A549 (cell line): Measurements from ENCODE around the gene NSMCE3. TPM values are rescaled to one million over a fixed set of nuclear protein-coding genes. Genes with fewer than 3 reads are reported as not detected.

ENCODE experiments used
- ATAC-seq, 2 experiments: fragments of 200-7000 bp in 1 of 2; fragments of >200 bp in 1 of 2; cut with Nextera tagmentation in 1 of 2; cut with Tn5 transposase in 1 of 2; 3 replicates each; pipeline versions ENCODE4 v1.8.0 to v1.9.1; 2018 to 2020; ENCODE audit warnings: mild to moderate bottlenecking in 1 of 2, moderate library complexity in 1 of 2
- CTCF ChIA-PET: fragments of 300-600 bp; sonication (Branson Sonifier 250); formaldehyde crosslinking; extraction: SDS; loops from one replicate; lab custom pipeline; 2021; ENCODE audit warnings: antibody characterized with exemption, inconsistent platforms; lab: Yijun Ruan, JAX
- POLR2A ChIA-PET: fragments of 350-600 bp; formaldehyde crosslinking; extraction: SDS; loops from one replicate; lab custom pipeline; 2021; ENCODE audit warnings: antibody characterized with exemption, inconsistent platforms; lab: Yijun Ruan, JAX
- DNase-seq, 2 experiments: peaks; one replicate each; pipeline versions ENCODE4 v3.0.0 to v3.0.0-alpha.2; 2011 to 2016; ENCODE audit warnings: low read depth in 1 of 2, low spot score in 1 of 2
- FAIRE-seq: peaks from 2 replicates; lab custom pipeline; 2011; peaks lifted over from hg19 to GRCh38; lab: Jason Lieb, UNC
- H3K27ac ChIP-seq, 2 experiments: fragments of >200 bp; sonication (Bioruptor Twin); formaldehyde crosslinking; 3 replicates each; pipeline ENCODE4 v1.5.1; 2016 to 2017
- H3K4me1 ChIP-seq: fragments of >200 bp; sonication (Bioruptor Twin); formaldehyde crosslinking; 3 replicates; pipeline ENCODE4 v1.6.1; 2016
- H3K4me2 ChIP-seq: fragments of >200 bp; sonication (Bioruptor Twin); formaldehyde crosslinking; 3 replicates; pipeline ENCODE4 v1.6.1; 2016
- H3K4me3 ChIP-seq: fragments of >200 bp; sonication (Bioruptor Twin); formaldehyde crosslinking; 3 replicates; pipeline ENCODE4 v1.5.1; 2016
- H3K9me3 ChIP-seq: fragments of >200 bp; sonication (Bioruptor Twin); formaldehyde crosslinking; 3 replicates; pipeline ENCODE4 v1.6.1; 2016
- ATOH8 ChIP-seq: fragments of 250-450 bp; sonication (Bioruptor Pico); IDR thresholded peaks from 2 replicates; pipeline ENCODE4 v1.5.0; 2020; ENCODE audit warnings: low read depth, mild to moderate bottlenecking, moderate library complexity
- BCL3 ChIP-seq: fragments of >200 bp; sonication (Bioruptor Twin); formaldehyde crosslinking; IDR thresholded peaks from 3 replicates; pipeline ENCODE4 v1.6.1; 2016
- CHD2 ChIP-seq: fragments of 150-350 bp; IDR thresholded peaks from 2 replicates; pipeline ENCODE4 v1.6.1; 2014; ENCODE audit warnings: low read length; ENCODE audit not compliant: partially characterized antibody
- CHD4 ChIP-seq: fragments of 200-600 bp; sonication (generic); IDR thresholded peaks from 2 replicates; pipeline ENCODE4 v1.6.1; 2016; ENCODE audit warnings: antibody characterized with exemption, mild to moderate bottlenecking, borderline replicate concordance
- EHF ChIP-seq: fragments of 250-450 bp; sonication (Bioruptor Pico); IDR thresholded peaks from 2 replicates; pipeline ENCODE4 v1.5.0; 2020; ENCODE audit warnings: mild to moderate bottlenecking
- EP300 ChIP-seq, 2 experiments: fragments of >200 bp; sonication (Bioruptor Twin); formaldehyde crosslinking; IDR thresholded peaks; 2 replicates in 1 of 2; 3 replicates in 1 of 2; pipeline ENCODE4 v1.6.1; 2016 to 2017
- ESRRA ChIP-seq: fragments of 150-350 bp; IDR thresholded peaks from 2 replicates; pipeline ENCODE4 v1.6.1; 2014; ENCODE audit warnings: mild to moderate bottlenecking, low read length, borderline replicate concordance
- FOSL2 ChIP-seq, 2 experiments: fragments of 450-650 bp in 1 of 2; fragments of >200 bp in 1 of 2; sonication (Bioruptor Twin) in 1 of 2; formaldehyde crosslinking; IDR thresholded peaks; 2 replicates each; pipeline versions ENCODE4 v1.5.0 to v1.6.1; 2016 to 2020; ENCODE audit warnings: mild to moderate bottlenecking in 1 of 2, moderate library complexity in 1 of 2
- GATA3 ChIP-seq: IDR thresholded peaks from 2 replicates; pipeline ENCODE4 v1.6.1; 2012; ENCODE audit warnings: borderline replicate concordance
- HDAC2 ChIP-seq: fragments of 200-600 bp; sonication (generic); IDR thresholded peaks from 2 replicates; pipeline ENCODE4 v1.6.1; 2016
- HEYL ChIP-seq: fragments of 250-450 bp; sonication (Bioruptor Pico); IDR thresholded peaks from 2 replicates; pipeline ENCODE4 v1.8.0; 2021; ENCODE audit warnings: mild to moderate bottlenecking, moderate library complexity
- HOXB13 ChIP-seq: fragments of 250-450 bp; sonication (Bioruptor Pico); IDR thresholded peaks from 2 replicates; pipeline ENCODE4 v1.5.0; 2020; ENCODE audit warnings: low read depth, mild to moderate bottlenecking, moderate library complexity
- JUNB ChIP-seq: fragments of >200 bp; sonication (Bioruptor Twin); formaldehyde crosslinking; IDR thresholded peaks from 2 replicates; pipeline ENCODE4 v1.6.1; 2016
- KDM5A ChIP-seq: fragments of 200-600 bp; sonication (generic); IDR thresholded peaks from 2 replicates; pipeline ENCODE4 v1.6.1; 2016; ENCODE audit warnings: antibody characterized with exemption, mild to moderate bottlenecking
- MYC ChIP-seq: IDR thresholded peaks from 2 replicates; pipeline ENCODE4 v1.6.1; 2012; ENCODE audit warnings: mild to moderate bottlenecking, inconsistent platforms, low read length, improper control_type of control experiment, borderline replicate concordance
- NPAS2 ChIP-seq: fragments of 250-450 bp; sonication (Bioruptor Pico); IDR thresholded peaks from 2 replicates; pipeline ENCODE4 v1.8.0; 2022; ENCODE audit warnings: mild to moderate bottlenecking, moderate library complexity, borderline replicate concordance
- NR3C1 ChIP-seq: fragments of >200 bp; sonication (Bioruptor Twin); formaldehyde crosslinking; IDR thresholded peaks from 3 replicates; pipeline ENCODE4 v1.6.1; 2017
- PBX3 ChIP-seq: IDR thresholded peaks from 2 replicates; pipeline ENCODE4 v1.6.1; 2012
- POLR2AphosphoS2 ChIP-seq: conservative IDR thresholded peaks from 2 replicates; pipeline ENCODE4 v1.6.1; 2012; ENCODE audit warnings: low read length, improper control_type of control experiment, inconsistent platforms
- REST ChIP-seq: fragments of 200-600 bp; sonication (generic); IDR thresholded peaks from 2 replicates; pipeline ENCODE4 v1.6.1; 2016; ENCODE audit warnings: antibody characterized with exemption, mild to moderate bottlenecking, moderate library complexity
- ZNF302 ChIP-seq: fragments of 250-450 bp; sonication (Bioruptor Pico); IDR thresholded peaks from 2 replicates; pipeline ENCODE4 v1.9.0; 2021; ENCODE audit warnings: inconsistent platforms, mild to moderate bottlenecking, moderate library complexity
- WGBS: methylation state at CpG from one replicate; pipeline ENCODE4 v1.1.6; 2017; ENCODE audit errors: missing lambda C conversion rate; 5-methylcytosine and 5-hydroxymethylcytosine counted together
- polyA plus RNA-seq, 4 experiments: library from polyadenylated mRNA; depleted of rRNA in 3 of 4; stranded (reverse); fragments of >200 nt; fragmentation: RNase III in 1 of 4; extraction: RNeasy Plus Mini Kit Qiagen cat#74134 plus additional on column Dnase treatment in 1 of 4; gene quantifications; 2 replicates in 3 of 4; 3 replicates in 1 of 4; pipeline ENCODE4 v1.2.3, GENCODE V29; 2011 to 2017

NSMCE3 gene
- polyA plus RNA-seq, 2 of the 4 experiments (the other 2 are of a cell fraction) = 9.5 to 11.9 TPM

GRCh38 chr15:29299784-29300183 lies 30.2 kb upstream of the NSMCE3 start (continued):
- no peak for TF ChIP-seq REST

- ChIA-PET CTCF (no interaction called here), POLR2A (no interaction called here)
- no peak for ATAC-seq
- TF ChIP-seq ATOH8 (CRISPR knock-in tag) = no peak
- no peak for TF ChIP-seq PBX3
- no peak for TF ChIP-seq POLR2AphosphoS2
- TF ChIP-seq FOSL2 (IDR thresholded peaks at IDR 0.05) = no peak
- no peak for TF ChIP-seq FOSL2 (CRISPR knock-in tag; IDR thresholded peaks at IDR 0.05)
- no peak for TF ChIP-seq GATA3
- TF ChIP-seq CHD2 = no peak
- no peak for TF ChIP-seq ESRRA
- TF ChIP-seq HDAC2 = no peak
- TF ChIP-seq BCL3 = no peak
- TF ChIP-seq JUNB = no peak
- no peak for TF ChIP-seq KDM5A
- no peak for TF ChIP-seq EP300 (IDR thresholded peaks at IDR 0.05)
- no peak for TF ChIP-seq NPAS2 (CRISPR knock-in tag)
- no peak for TF ChIP-seq MYC
- TF ChIP-seq NR3C1 = no peak
- no peak for TF ChIP-seq ZNF302
- no peak for TF ChIP-seq HOXB13
- TF ChIP-seq HEYL = no peak
- no peak for TF ChIP-seq CHD4
- no peak for TF ChIP-seq EHF (CRISPR knock-in tag)
- Histone ChIP-seq H3K4me2 (no peak overlapping the region), H3K4me1 (no peaks in the 10 kb centered on the region), H3K9me3 (no peaks in the 10 kb centered on the region), H3K4me3 (no peak overlapping the region), H3K27ac (no peak overlapping the region)
- FAIRE-seq = no peak
- 17% methylated on average over 3 of the region's 3 CpGs for WGBS
- no peak for DNase-seq
Measured at GRCh38 chr15:29299331-29299730, 29.7 kb upstream of the NSMCE3 start.
